ENCODE data around the gene DNAJB8.

GRCh38 chr3:128421439-128421836, 45.3 kb downstream of the DNAJB8 start:
- TF ChIP-seq POLR2AphosphoS5 (IDR thresholded peaks at IDR 0.05) (no peak), POLR2A (IDR thresholded peaks at IDR 0.05) (no peak), CTCF (IDR thresholded peaks at IDR 0.05) (no peak)
